T47D (cell line): ENCODE data around the gene NPY4R2.
"Not testable (repeated sequence)": the region's sequence is repeated elsewhere in the genome, so short reads cannot be mapped to it uniquely, and the experiment has no call there.

Experiments
- DNase-seq, 2 experiments: peaks; one replicate each; pipeline versions ENCODE4 v3.0.0 to v3.0.0-alpha.2; 2011 to 2012; ENCODE audit warnings: low read depth in 1 of 2, low spot score in 1 of 2
- in situ Hi-C: cut with HindIII; loops from 2 replicates; pipeline ENCODE4 v1.10.0; 2016; ENCODE audit warnings: low sequenced_read_pairs, low pct_unique_long_range_greater_than_20kb

Gene NPY4R2, protein sequence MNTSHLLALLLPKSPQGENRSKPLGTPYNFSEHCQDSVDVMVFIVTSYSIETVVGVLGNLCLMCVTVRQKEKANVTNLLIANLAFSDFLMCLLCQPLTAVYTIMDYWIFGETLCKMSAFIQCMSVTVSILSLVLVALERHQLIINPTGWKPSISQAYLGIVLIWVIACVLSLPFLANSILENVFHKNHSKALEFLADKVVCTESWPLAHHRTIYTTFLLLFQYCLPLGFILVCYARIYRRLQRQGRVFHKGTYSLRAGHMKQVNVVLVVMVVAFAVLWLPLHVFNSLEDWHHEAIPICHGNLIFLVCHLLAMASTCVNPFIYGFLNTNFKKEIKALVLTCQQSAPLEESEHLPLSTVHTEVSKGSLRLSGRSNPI

DNA sequence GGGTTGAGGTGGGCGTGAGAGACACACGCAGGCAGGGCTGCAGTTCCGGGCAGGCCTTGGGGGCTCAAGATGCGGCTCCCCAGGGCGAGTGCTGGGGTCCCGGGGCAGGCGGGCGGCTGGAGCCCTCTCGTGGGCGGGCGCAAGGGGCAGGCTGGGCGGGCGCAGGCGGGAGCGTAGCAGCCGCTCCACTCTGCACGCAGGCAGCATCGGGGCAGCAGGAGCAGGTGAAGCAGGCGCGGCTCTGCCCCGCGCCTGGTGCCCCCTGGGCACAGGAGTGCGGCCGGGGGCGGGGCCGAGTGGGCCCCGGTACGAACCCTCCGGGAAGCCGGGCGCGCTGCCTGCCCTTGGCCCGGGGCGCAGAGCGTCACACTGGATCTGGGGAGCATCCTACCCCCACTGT lies at the start of gene NPY4R2:
TSS of gene NPY4R2 (plus strand) at position 188 of the 400 bp plus-strand sequence. CDS start 3,326 bp downstream, outside the sequence.
- DNase-seq, in situ Hi-C loops: not testable (repeated sequence)

- in situ Hi-C loops, DNase-seq: not testable (repeated sequence)
Observed at GRCh38 chr10:47870887-47871286, 47.6 kb upstream of the NPY4R2 start.

- DNase-seq, in situ Hi-C loops: not testable (repeated sequence)
Observed at GRCh38 chr10:47871485-47872180, 46.8 kb upstream of the NPY4R2 start.

DNA sequence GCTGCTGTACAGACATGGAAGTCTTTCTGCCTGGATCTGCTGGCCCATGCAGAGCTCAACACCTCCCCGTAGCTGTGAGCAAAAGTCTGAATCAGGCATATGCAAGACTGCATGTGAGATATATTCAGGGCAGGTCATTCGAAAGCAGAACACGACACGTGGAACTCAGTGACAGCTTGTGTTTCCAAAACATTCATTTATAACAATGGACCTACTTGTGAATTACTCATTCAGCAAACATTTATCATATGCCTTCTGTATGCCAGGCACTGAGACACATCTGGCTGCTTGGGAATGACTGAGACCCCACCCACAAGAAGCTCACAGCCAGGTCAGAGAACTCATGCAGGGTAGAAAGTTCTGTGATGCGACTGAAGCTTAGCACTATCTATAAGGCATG lies 46.2 kb upstream of the NPY4R2 start:
- in situ Hi-C loops, DNase-seq: not testable (repeated sequence)

DNA sequence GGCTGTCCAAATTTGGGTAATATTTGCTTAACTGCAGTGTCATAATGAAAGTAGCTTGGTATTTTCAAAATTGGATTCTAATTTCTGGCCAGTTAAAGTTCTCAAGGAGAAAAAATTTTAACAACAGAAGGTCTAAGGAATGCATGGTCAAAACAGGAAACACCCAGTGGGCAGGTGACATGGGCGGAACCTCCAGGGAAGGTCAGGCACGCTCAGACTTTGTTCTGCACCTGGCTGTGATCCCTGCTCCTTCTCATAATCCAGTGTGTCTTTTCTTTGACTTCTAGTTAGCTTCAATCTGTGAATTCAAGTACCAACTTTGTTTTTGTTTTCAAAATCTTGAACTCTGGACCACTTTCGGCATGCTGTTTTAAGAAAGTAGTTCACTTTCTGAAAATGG lies 34.2 kb upstream of the NPY4R2 start:
- DNase-seq, in situ Hi-C loops: not testable (repeated sequence)

DNA sequence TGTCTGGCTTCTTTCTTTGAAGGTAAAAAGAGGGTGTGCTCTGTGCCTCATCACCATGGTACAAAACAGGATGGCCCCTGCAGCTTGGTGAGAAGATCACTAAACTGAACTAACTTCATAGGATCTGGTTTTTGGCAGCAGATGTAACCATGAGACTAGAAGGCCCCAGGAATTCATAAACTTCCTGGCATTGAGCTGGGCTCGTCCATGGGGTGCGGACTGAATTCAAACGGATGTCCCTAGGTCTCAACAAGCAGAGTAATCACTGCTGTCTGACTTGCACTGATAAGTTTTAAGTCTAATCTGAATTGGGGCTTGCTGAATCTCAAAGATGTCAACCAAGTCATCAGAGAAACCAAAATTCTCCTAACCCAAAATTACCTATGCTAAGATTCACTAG lies 33.5 kb upstream of the NPY4R2 start:
- in situ Hi-C loops, DNase-seq: not testable (repeated sequence)

DNA sequence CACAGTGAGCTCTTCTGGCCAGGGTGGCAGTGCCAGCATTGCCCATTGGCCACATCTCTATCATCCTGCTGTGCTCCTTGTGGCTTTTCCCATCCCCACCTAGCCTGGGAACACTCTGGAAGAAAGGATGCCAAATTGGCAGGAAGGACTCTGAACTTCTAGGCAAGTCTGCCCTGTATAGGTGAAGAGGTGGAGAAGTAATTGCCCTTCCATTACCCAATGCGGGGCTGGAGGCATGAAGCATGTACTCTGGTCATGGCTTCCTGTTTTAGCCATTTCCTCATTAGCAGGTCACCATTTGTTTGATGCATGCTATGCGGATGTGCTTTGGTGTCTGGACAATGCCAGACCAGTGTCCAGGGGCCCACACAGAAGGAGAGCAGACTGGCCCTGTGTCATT lies 32.1 kb upstream of the NPY4R2 start:
- in situ Hi-C loops, DNase-seq: not testable (repeated sequence)

- DNase-seq, in situ Hi-C loops: not testable (repeated sequence)
Observed at GRCh38 chr10:47886827-47887226, 31.6 kb upstream of the NPY4R2 start.

DNA sequence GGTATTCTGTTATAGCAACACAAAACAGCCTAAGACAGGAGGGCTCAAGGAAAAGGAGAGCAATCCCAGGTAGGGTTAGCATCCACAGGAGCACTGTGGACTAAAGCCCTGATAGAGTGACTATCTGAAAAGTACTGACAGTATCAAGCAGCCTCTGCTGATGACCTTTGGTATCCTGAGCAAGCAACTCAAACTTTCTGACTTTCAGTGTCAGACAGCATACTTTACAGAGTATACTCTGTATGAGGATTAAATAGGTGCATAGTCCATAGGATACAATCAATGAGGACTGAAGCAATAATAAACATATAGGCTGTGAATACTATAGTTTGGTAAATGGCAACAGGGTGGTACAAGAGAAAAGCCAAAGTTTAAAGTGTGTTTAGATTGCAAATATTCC lies 27.7 kb upstream of the NPY4R2 start:
- in situ Hi-C loops, DNase-seq: not testable (repeated sequence)

DNA sequence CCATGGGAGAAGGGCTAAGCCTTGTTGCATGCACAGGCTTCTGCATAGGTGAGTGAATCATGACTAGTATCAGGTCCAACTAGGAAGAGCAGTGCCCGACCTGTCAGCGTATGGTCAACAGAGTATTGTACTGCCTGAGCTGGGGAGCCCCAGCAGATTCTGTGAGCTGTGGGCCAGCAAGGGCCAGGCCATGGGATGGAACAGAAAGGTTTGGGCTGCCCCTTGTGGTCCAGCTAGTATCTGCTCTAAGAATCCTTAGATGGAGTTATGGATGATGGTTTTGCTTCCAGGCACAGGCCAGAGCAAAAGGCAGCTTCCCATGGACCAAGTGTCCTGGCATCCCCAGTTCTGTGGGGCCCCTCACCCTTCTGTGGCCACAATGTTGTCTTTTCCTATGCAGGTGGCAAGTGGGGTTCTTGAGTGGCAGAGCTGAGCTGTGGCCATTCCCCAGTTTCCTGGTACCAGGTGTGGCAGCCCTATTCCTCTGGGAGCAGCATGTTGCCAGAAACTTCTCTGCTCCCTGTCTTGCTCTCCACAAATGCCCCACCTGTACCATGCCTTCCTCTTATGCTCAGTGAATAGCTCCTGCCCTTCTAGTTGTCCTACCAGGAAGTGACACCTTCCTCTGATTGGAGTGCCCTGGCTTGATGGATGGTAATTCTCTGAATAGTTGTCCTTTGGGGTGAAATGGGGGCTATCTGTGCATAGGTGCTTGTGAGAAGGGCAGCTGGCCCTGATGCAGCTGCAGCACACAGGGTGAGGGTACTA lies 25.8 kb upstream of the NPY4R2 start:
- in situ Hi-C loops, DNase-seq: not testable (repeated sequence)

- DNase-seq, in situ Hi-C loops: not testable (repeated sequence)
Observed at GRCh38 chr10:47894571-47894970, 23.9 kb upstream of the NPY4R2 start.

DNA sequence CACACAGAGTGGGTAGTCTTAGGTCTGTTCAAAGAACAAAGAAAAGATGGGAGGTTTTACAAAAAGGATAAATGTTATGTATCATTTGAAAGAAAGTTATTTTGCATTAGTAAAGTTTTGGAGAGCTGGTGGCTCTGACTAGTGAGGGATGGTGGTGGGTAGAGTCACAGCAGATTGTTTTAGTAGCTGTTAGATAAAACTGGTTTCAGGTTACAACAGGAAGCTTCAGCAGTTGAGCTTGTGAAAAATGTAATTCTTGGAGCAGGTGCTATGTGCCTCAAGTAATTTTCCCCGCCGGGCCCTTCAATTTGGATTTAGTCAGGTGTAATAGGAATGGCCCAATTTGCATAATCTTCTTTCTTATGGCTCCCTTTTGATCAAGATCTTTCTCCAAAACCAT lies 20.6 kb upstream of the NPY4R2 start:
- DNase-seq, in situ Hi-C loops: not testable (repeated sequence)

DNA sequence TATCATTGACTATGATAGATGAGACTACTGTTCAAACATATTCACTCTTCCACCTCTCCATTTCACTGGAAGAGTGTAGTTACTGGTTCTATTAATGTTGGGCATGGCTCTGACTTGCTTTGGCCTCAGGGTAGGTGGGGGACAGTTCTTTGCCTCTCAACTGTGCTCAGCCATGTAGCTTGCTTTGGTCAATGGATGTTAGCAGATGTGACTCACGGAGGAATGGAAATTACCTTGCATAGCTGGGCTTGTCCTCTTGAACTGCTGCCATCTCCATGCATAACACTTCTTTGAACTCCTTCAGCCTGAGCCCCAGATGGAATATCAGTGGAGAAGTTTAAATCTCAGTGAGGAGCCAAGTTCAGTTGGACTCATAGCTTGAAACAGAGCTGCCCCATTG lies 9.1 kb upstream of the NPY4R2 start:
- DNase-seq, in situ Hi-C loops: not testable (repeated sequence)

DNA sequence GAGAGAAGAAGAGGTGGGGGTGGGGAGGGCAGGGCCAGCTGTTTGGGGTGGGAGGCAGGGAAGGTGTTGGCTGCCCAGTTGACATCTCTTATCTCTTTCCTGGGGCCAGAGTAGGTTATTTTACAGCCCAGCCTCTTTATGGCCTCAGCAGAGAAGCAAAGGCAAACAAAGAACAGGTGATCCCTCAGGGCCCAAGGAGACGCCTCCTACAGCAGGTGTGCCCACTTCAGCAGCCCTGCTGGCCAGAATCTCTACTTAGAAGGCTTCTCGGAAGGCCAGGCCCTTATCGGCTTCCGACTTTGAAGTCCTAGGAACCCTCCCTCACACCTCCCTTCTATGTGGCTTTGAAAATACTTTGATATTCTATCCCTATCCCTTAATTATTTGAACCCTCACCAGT lies 8.0 kb upstream of the NPY4R2 start:
- in situ Hi-C loops, DNase-seq: not testable (repeated sequence)

GRCh38 chr10:47914052-47914451 lies 4.4 kb upstream of the NPY4R2 start:
- in situ Hi-C loops, result not testable (repeated sequence)

DNA sequence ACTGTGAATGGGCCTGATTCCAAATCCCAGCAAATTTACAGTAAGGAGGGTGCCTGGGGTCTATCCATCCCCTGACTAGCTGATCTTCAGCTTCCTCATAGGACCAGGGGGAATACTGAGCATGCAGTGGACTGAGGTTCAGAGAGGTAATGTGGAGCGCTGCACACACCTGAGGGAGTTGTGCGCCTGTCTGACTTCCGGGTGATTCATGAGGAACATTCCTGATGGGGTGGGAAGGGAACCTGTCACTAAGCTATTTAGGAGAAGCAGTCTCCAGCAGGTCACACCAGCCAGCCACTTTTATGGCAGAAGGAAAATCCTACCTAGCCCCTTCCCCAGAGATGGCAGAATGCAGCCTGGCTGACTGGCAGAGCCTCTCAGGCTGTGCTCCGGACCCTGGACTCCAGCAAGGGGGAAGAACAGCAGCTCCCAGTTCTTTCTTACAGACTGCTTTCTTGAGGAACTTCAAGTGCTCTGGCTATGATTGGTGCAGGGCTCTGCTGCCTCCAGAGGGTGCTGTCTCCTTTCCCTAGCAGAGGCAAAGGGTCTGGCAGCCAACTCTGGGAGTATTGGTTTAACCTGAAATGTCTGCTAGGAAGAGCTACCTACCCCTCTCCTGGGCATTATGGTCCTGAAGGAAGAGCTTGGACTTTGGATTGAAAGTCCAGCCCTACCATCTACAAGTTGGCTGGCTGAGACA lies 2.5 kb upstream of the NPY4R2 start:
- DNase-seq, in situ Hi-C loops: not testable (repeated sequence)

More at GRCh38 chr10:47914052-47914451, 4.4 kb upstream of the NPY4R2 start:
- not testable (repeated sequence) for DNase-seq

GRCh38 chr10:47920610-47921009 lies 2.1 kb downstream of the NPY4R2 start:
- DNase-seq, in situ Hi-C loops: not testable (repeated sequence)
